GM23338 (cell line): ENCODE measurements around the gene PIBF1. TPM values are rescaled to one million over a fixed set of nuclear protein-coding genes. Genes with fewer than 3 reads are reported as not detected.
A peak's percentile ranks its signal among the peaks of the same experiment; 100 is the strongest.
"Not testable (repeated sequence)": the region's sequence is repeated elsewhere in the genome, so short reads cannot be mapped to it uniquely, and the experiment has no call there.

Experiments
- ATAC-seq: fragments of 200-7000 bp; cut with Tn5 transposase; 3 replicates; pipeline ENCODE4 v1.9.1; 2020
- DNase-seq: peaks from one replicate; pipeline ENCODE4 v3.0.0-alpha.2; 2015; ENCODE audit warnings: low spot score
- H2AFZ ChIP-seq: fragments of 200-600 bp; sonication (generic); 2 replicates; pipeline ENCODE4 v1.8.0; 2016; ENCODE audit warnings: antibody characterized with exemption, mild to moderate bottlenecking, moderate library complexity
- H3F3A ChIP-seq: fragments of 200-600 bp; sonication (generic); replicated peaks from 2 replicates; pipeline ENCODE4 v1.8.0; 2017; ENCODE audit warnings: antibody characterized with exemption, mixed run types, low read depth
- H3K27ac ChIP-seq: fragments of 200-600 bp; sonication (generic); 2 replicates; pipeline ENCODE4 v1.6.1; 2016; ENCODE audit warnings: low read depth
- H3K27me3 ChIP-seq: fragments of 200-600 bp; sonication (generic); 2 replicates; pipeline ENCODE4 v1.8.0; 2016; ENCODE audit warnings: mild to moderate bottlenecking, mixed run types, moderate library complexity; ENCODE audit not compliant: insufficient read depth
- H3K36me3 ChIP-seq: fragments of 200-600 bp; sonication (generic); 2 replicates; pipeline ENCODE4 v1.8.0; 2016; ENCODE audit warnings: mild to moderate bottlenecking; ENCODE audit not compliant: insufficient read depth
- H3K4me1 ChIP-seq: fragments of 200-600 bp; sonication (generic); 2 replicates; pipeline ENCODE4 v1.8.0; 2016; ENCODE audit warnings: mild to moderate bottlenecking, moderate library complexity; ENCODE audit not compliant: insufficient read depth
- H3K4me2 ChIP-seq: fragments of 200-600 bp; sonication (generic); 2 replicates; pipeline ENCODE4 v1.7.1; 2017; ENCODE audit warnings: mixed run types
- H3K4me3 ChIP-seq: fragments of 200-600 bp; sonication (generic); 2 replicates; pipeline ENCODE4 v1.6.1; 2016; ENCODE audit warnings: mixed run types
- H3K79me2 ChIP-seq: fragments of 200-600 bp; sonication (generic); replicated peaks from 2 replicates; pipeline ENCODE4 v1.8.0; 2017; ENCODE audit warnings: mild to moderate bottlenecking; ENCODE audit not compliant: insufficient read depth
- H3K9me2 ChIP-seq: fragments of 200-600 bp; sonication (generic); 2 replicates; pipeline ENCODE4 v1.8.0; 2017; ENCODE audit not compliant: insufficient read depth
- H4K20me1 ChIP-seq: fragments of 200-600 bp; sonication (generic); replicated peaks from 2 replicates; pipeline ENCODE4 v1.8.0; 2017; ENCODE audit warnings: mild to moderate bottlenecking; ENCODE audit not compliant: insufficient read depth
- H3K27ac Mint-ChIP-seq: 2 replicates; pipeline ENCODE4 v1.8.0; 2020; ENCODE audit warnings: inconsistent platforms, mild to moderate bottlenecking, moderate library complexity, mixed read lengths
- H3K27me3 Mint-ChIP-seq: 3 replicates; pipeline ENCODE4 v1.8.0; 2022; ENCODE audit warnings: low read depth, mild to moderate bottlenecking, moderate library complexity, mixed read lengths, inconsistent platforms; ENCODE audit not compliant: insufficient read depth, poor library complexity
- H3K36me3 Mint-ChIP-seq: 3 replicates; pipeline ENCODE4 v1.8.0; 2021; ENCODE audit warnings: low read depth, mild to moderate bottlenecking, inconsistent platforms, moderate library complexity, mixed read lengths
- H3K4me1 Mint-ChIP-seq: 3 replicates; pipeline ENCODE4 v1.8.0; 2020; ENCODE audit warnings: mild to moderate bottlenecking, inconsistent platforms, mixed read lengths
- H3K4me3 Mint-ChIP-seq: 3 replicates; pipeline ENCODE4 v1.8.0; 2021; ENCODE audit warnings: moderate library complexity, mild to moderate bottlenecking, inconsistent platforms, mixed read lengths
- H3K9me3 Mint-ChIP-seq: 3 replicates; pipeline ENCODE4 v1.8.0; 2020; ENCODE audit warnings: moderate library complexity, mild to moderate bottlenecking, inconsistent platforms, mixed read lengths
- EZH2phosphoT487 ChIP-seq: fragments of 200-600 bp; sonication (generic); IDR thresholded peaks from one replicate; pipeline ENCODE4 v1.8.1; 2018; ENCODE audit warnings: antibody characterized with exemption; ENCODE audit not compliant: unreplicated experiment
- NANOG ChIP-seq: IDR thresholded peaks from 2 replicates; pipeline ENCODE4 v1.6.1; 2016; ENCODE audit warnings: antibody characterized with exemption, borderline replicate concordance
- ZNF331 ChIP-seq: fragments of 250-450 bp; sonication (Bioruptor Pico); IDR thresholded peaks from 2 replicates; pipeline ENCODE4 v1.5.0; 2020; ENCODE audit warnings: low read depth, mild to moderate bottlenecking, moderate library complexity
- polyA plus RNA-seq: library from polyadenylated mRNA; unstranded; fragments of >200 nt; fragmentation: Nextera tagmentation; extraction: Ambion mirVana; gene quantifications from 2 replicates; pipeline ENCODE4 v1.2.1, GENCODE V29; 2016
- total RNA-seq: library from RNA; depleted of rRNA; stranded (reverse); fragments of >200 nt; shearing (Covaris generic); gene quantifications from 2 replicates; pipeline ENCODE4 v1.2.3, GENCODE V29; 2014
- TF ChIP-seq, protein P1 (sequence below): IDR thresholded peaks from 2 replicates; pipeline ENCODE4 v1.6.1; 2016; ENCODE audit warnings: antibody characterized with exemption
- TF ChIP-seq, protein P2 (sequence below), 2 experiments: fragments of 200-600 bp in 1 of 2; sonication (generic) in 1 of 2; conservative IDR thresholded peaks; 2 replicates each; pipeline versions ENCODE4 v1.5.1 to v1.6.1; 2016 to 2017; ENCODE audit warnings: antibody characterized with exemption in 2 of 2, low read depth in 2 of 2, mild to moderate bottlenecking in 2 of 2, moderate library complexity in 1 of 2

PIBF1 gene
- total and polyA plus RNA-seq, 2 experiments from 2014 or later = 14.9 to 22.6 TPM

DNA sequence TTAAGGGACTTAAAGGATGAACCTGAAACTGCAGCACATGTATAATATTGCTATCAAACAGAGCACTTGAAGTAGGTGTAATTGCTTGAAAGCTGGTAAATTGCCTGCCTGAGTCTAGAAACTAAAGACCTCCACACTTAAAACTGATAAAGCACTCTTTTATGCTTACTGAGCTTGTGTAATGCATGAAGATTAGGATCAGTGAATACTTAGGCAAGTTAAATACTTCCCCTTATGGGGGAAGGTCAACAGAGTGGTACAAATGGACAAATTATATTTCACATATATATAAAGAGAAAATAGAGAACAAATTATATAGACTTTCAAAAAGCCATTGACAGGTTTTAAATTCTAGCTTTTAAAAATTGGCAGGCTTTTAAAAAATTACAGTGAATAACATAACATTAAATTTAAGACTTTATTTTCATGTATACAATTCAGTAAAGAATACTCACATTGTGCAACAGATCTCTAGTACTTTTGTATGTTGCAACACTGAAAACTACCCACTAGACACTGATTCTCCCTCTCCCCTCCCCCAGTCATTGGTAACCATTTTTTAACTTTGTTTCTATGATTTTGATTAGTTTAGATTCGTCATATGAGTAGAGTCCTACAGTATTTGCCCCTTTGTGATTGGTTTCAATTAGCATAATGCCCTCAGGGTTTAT lies 23.9 kb downstream of the PIBF1 start:
- Mint-ChIP-seq H3K9me3 (no peaks in the 10 kb centered on the region), H3K36me3 (peaks cover 21% of the 10 kb centered on the region; the same call in 2 of the 3 replicates), H3K4me3 (no peak overlapping the region), H3K27ac (no peak overlapping the region), H3K4me1 (no peaks in the 10 kb centered on the region), H3K27me3 (no peaks in the 10 kb centered on the region)
- DNase-seq = no peak
- TF ChIP-seq, protein P1, sequence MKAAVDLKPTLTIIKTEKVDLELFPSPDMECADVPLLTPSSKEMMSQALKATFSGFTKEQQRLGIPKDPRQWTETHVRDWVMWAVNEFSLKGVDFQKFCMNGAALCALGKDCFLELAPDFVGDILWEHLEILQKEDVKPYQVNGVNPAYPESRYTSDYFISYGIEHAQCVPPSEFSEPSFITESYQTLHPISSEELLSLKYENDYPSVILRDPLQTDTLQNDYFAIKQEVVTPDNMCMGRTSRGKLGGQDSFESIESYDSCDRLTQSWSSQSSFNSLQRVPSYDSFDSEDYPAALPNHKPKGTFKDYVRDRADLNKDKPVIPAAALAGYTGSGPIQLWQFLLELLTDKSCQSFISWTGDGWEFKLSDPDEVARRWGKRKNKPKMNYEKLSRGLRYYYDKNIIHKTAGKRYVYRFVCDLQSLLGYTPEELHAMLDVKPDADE = no peak
- no peak for TF ChIP-seq NANOG
- no peak for TF ChIP-seq ZNF331 (CRISPR knock-in tag)
- Histone ChIP-seq H3F3A (no peaks in the 10 kb centered on the region), H3K4me3 (no peak overlapping the region), H3K27ac (no peak overlapping the region), H3K36me3 (no peaks in the 10 kb centered on the region), H4K20me1 (no peaks in the 10 kb centered on the region), H2AFZ (no peak overlapping the region), H3K9me2 (no peaks in the 10 kb centered on the region), H3K27me3 (no peaks in the 10 kb centered on the region), H3K4me2 (no peak overlapping the region), H3K4me1 (no peaks in the 10 kb centered on the region), H3K79me2 (no peaks in the 10 kb centered on the region)
- ATAC-seq = no peak

DNA sequence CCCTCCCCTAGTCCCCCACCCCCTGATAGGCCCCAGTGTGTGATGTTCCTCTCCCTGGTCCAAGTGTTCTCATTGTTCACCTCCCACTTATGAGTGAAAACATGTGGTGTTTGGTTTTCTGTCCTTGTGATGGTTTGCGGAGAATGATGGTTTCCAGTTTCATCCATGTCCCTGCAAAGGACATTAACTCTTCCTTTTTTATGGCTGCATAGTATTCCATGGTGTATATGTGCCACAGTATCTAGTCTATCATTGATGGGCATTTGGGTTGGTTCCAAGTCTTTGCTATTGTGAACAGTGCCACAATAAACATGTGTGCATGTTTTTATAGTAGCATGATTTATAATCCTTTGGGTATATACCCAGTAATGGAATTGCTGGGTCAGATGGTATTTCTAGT lies 24.6 kb downstream of the PIBF1 start:
- not testable (repeated sequence) for H3K9me2 ChIP-seq, H3K36me3 ChIP-seq, ATAC-seq, H3K4me3 ChIP-seq, DNase-seq, H3K4me3 Mint-ChIP-seq, H2AFZ ChIP-seq, H3F3A ChIP-seq, H3K4me2 ChIP-seq, H3K9me3 Mint-ChIP-seq, H4K20me1 ChIP-seq, H3K27me3 ChIP-seq, H3K27ac ChIP-seq, H3K27ac Mint-ChIP-seq, H3K4me1 ChIP-seq, H3K27me3 Mint-ChIP-seq, H3K4me1 Mint-ChIP-seq, H3K79me2 ChIP-seq
- peaks cover 19% of the 10 kb centered on the region; the same call in 2 of the 3 replicates for H3K36me3 Mint-ChIP-seq

DNA sequence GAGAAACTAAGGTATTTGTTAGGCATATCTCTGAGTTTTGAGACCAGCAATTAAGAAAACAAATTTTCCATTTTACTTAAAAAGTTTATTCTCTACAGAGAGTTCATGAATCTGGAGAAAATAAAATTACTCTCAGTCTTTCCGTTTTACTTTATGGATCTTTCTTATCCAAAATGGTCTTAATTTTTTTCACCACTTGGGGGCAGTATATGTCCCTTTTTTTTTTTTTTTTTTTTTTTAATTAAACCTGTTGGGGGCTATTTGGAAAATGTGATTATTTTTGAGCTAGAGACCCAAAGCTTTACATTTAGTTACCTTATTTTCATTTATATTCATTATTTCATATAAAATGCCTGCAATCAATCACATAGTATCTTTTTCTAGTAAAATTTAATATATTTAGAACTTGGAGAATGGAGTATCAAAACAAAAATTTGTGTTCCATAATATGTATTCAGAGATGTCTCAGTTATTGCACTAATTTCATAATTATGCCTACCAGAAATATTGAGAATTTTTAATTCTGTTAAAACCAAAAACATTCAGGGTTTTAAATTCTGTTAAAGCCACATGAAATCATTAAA lies 27.1 kb downstream of the PIBF1 start:
- ATAC-seq = no peak
- Mint-ChIP-seq H3K27me3 (no peaks in the 10 kb centered on the region), H3K36me3 (peaks cover 19% of the 10 kb centered on the region; the same call in 2 of the 3 replicates), H3K27ac (no peak overlapping the region), H3K9me3 (no peaks in the 10 kb centered on the region), H3K4me1 (no peaks in the 10 kb centered on the region), H3K4me3 (no peak overlapping the region)
- no peak overlapping the region for H3K4me2 ChIP-seq
- no peak overlapping the region for H2AFZ ChIP-seq
- H3K36me3 ChIP-seq = no peaks in the 10 kb centered on the region
- no peaks in the 10 kb centered on the region for H4K20me1 ChIP-seq
- H3F3A ChIP-seq = no peaks in the 10 kb centered on the region
- H3K79me2 ChIP-seq = no peaks in the 10 kb centered on the region
- no peaks in the 10 kb centered on the region for H3K9me2 ChIP-seq
- DNase-seq = peak; percentile 39
- H3K27ac ChIP-seq = no peak overlapping the region
- no peak for TF ChIP-seq EZH2phosphoT487
- TF ChIP-seq, protein P2, sequence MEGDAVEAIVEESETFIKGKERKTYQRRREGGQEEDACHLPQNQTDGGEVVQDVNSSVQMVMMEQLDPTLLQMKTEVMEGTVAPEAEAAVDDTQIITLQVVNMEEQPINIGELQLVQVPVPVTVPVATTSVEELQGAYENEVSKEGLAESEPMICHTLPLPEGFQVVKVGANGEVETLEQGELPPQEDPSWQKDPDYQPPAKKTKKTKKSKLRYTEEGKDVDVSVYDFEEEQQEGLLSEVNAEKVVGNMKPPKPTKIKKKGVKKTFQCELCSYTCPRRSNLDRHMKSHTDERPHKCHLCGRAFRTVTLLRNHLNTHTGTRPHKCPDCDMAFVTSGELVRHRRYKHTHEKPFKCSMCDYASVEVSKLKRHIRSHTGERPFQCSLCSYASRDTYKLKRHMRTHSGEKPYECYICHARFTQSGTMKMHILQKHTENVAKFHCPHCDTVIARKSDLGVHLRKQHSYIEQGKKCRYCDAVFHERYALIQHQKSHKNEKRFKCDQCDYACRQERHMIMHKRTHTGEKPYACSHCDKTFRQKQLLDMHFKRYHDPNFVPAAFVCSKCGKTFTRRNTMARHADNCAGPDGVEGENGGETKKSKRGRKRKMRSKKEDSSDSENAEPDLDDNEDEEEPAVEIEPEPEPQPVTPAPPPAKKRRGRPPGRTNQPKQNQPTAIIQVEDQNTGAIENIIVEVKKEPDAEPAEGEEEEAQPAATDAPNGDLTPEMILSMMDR (conservative IDR thresholded peaks at IDR 0.05; ENCODE audit: low read depth in 2 of 2) = peak in 1 of 2 experiments; percentile 79; a peak in 3 of 4 replicates
- H3K27me3 ChIP-seq = no peaks in the 10 kb centered on the region
- H3K4me3 ChIP-seq = no peak overlapping the region
- H3K4me1 ChIP-seq = no peaks in the 10 kb centered on the region
